HG03139 (cell line): Measurements from ENCODE around the gene RFC4.

Experiments used
- ATAC-seq: cut with Tn5 transposase; IDR thresholded peaks from one replicate; pipeline ENCODE4 v1.9.1; 2021; ENCODE audit not compliant: unreplicated experiment

Gene RFC4

DNA sequence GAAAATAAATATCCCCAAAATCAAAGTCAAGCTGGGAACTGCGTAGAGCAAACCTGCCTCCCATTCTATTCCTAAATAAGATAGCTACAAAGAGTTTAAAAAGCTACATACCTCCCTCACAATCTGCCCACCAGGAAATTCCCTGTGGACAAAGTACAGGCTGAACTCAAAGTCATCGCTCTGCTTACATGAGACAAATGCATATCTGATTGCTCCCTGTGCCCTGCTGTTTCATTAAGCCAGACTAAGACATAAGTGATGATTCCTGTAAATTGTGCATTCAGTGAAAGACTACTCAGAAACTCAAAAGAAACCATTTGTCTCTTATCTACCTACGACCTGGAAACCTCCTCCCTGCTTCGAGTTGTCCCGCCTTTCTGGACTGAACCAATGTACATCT lies 51.4 kb downstream of the RFC4 start:
- ATAC-seq = no peak

GRCh38 chr3:186754006-186754405 lies 52.3 kb downstream of the RFC4 start:
- ATAC-seq = no peak

DNA sequence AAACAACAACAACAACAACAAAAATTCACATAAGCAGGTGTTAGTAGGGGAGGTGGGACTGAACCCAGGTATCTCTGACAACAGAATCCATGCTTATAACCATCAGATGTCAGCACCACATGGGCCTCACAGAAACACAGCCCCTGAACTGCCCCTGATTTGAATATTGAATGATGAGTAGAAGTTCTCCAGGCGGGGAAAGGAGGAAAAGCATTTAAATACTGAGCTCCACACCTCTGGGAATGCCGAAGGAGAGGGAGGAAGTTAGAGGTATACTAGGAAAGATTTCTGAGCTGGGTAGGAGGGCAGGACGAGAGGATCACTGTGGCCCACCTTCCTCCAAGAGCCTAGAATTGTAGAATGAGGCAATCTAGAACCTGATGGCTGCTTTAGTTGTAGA lies 54.8 kb downstream of the RFC4 start:
- ATAC-seq = no peak

DNA sequence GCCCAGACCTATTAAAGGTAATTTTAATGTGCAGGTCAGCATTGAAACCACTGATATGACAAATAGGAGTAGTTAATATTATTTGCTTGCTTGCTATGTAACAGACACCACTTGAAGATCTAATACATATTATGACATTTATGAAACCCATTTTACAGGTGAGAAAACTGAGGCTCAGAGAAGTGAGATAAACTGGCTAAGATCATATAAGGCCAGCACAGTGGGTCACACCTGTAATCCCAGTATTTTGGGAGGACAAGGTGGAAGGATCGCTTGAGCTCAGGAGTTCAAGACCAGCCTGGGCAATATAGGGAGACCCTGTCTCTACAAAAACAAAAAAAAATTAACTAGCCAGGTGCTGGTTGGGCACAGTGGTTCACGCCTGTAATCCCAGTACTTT lies 56.0 kb downstream of the RFC4 start:
- no peak for ATAC-seq

GRCh38 chr3:186746008-186746407 lies 60.3 kb downstream of the RFC4 start:
- no peak for ATAC-seq

DNA sequence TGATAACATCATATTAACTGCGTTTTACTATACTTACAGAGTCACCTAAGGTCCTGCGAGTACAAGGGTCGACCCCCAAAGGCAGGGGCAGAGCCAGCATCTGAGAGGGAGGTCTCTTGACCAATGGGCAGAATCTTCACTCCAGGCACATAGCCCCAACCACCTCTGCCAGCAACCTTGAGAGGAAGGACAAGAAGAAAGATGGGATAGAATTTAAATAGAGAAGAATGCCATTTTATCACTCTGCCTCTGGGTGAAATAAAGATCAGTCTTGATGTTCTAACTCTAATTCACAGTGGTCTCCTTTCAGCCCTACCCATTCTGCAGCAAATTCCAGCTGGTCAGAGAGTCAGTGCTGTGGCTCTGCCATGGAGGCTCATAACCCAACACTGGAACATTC lies 62.6 kb downstream of the RFC4 start:
- ATAC-seq = no peak

- ATAC-seq = no peak
Measured at GRCh38 chr3:186742618-186743380, 63.5 kb downstream of the RFC4 start.
